Stomach smooth muscle (tissue), 2 donors: ENCODE results near the gene EFEMP1.

ENCODE experiments used
- H3K27ac ChIP-seq: one replicate; pipeline ENCODE4 v1.7.0; 2013; ENCODE audit warnings: mild to moderate bottlenecking, low read length, inconsistent platforms
- H3K27me3 ChIP-seq, 2 donors: one replicate each; pipeline ENCODE4 v1.7.0; 2013; ENCODE audit warnings: low read length in 2 of 2; ENCODE audit not compliant: insufficient read depth in 2 of 2, control insufficient read depth in 1 of 2
- H3K36me3 ChIP-seq, 2 donors: one replicate each; pipeline ENCODE4 v1.7.0; 2013; ENCODE audit warnings: low read length in 2 of 2; ENCODE audit not compliant: control insufficient read depth in 2 of 2, insufficient read depth in 2 of 2
- H3K4me1 ChIP-seq: one replicate; pipeline ENCODE4 v1.7.0; 2013; ENCODE audit warnings: low read length; ENCODE audit not compliant: control insufficient read depth, insufficient read depth
- H3K4me3 ChIP-seq, 2 donors: one replicate each; pipeline ENCODE4 v1.7.0; 2013; ENCODE audit warnings: low read length in 2 of 2
- H3K9ac ChIP-seq, 2 donors: one replicate each; pipeline ENCODE4 v1.7.0; 2013; ENCODE audit warnings: low read length in 2 of 2, mild to moderate bottlenecking in 1 of 2
- H3K9me3 ChIP-seq, 2 donors: one replicate each; pipeline ENCODE4 v1.7.0; 2013; ENCODE audit warnings: low read length in 2 of 2; ENCODE audit not compliant: control insufficient read depth in 2 of 2
- donor health status: healthy.
- donor health status: Pancreatic carcinoma.

Gene EFEMP1

DNA sequence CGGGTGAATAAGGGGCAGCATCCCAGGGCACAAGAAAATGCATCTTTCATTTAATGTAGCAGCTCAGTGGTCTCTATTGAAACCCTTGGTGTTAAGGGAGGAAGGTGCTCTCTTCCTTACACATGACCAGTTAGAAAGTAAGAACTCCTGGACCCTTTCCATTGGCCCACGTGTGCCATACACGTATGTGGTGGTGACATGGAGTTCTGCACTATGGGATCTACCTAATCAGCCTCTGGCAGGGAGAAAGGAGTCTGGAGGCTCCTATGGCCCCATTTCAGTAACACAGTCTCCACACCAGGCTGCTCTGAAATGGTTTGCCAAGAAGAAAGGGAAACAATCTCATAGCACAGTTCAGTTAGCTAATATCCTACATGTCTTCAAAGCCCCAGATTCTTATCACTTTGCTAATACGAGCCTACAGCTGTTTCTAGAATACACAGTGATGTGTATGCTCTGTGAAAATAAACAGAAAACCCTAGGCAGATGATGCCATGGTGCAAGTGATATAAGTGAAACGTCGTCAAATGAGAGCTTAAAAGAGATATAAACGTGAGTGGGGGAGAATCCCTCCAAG is 7.0 kb downstream of the EFEMP1 start:
- H3K4me1 ChIP-seq = no peaks in the 10 kb centered on the region
- H3K9ac ChIP-seq = no peak overlapping the region
- H3K36me3 ChIP-seq = no peaks in the 10 kb centered on the region
- H3K27ac ChIP-seq = no peak overlapping the region
- no peaks in the 10 kb centered on the region for H3K27me3 ChIP-seq
- H3K4me3 ChIP-seq = no peak overlapping the region
- H3K9me3 ChIP-seq = no peaks in the 10 kb centered on the region

DNA sequence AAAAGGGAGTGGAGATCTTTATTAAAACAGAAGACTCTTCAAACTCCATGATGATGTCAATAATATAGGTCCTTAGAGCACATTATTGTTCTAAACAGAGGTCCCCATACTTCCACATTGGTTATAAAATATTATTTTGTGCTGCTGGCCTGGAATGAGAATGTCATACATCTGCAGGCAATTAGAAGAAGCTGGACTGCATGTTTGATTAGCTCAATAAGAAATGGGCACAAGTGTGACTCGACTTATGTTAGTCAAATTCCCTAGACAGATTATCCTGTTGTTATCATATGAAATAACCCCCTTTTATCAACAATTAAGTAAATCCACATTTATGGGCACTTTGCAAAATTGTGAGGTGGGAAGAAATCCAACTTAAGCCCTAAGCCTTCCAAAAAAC is 8.8 kb downstream of the EFEMP1 start:
- H3K9ac ChIP-seq = no peak overlapping the region
- no peaks in the 10 kb centered on the region for H3K9me3 ChIP-seq
- no peaks in the 10 kb centered on the region for H3K4me1 ChIP-seq
- no peak overlapping the region for H3K4me3 ChIP-seq
- H3K27ac ChIP-seq = no peak overlapping the region
- H3K27me3 ChIP-seq = no peaks in the 10 kb centered on the region
- H3K36me3 ChIP-seq = no peaks in the 10 kb centered on the region

DNA sequence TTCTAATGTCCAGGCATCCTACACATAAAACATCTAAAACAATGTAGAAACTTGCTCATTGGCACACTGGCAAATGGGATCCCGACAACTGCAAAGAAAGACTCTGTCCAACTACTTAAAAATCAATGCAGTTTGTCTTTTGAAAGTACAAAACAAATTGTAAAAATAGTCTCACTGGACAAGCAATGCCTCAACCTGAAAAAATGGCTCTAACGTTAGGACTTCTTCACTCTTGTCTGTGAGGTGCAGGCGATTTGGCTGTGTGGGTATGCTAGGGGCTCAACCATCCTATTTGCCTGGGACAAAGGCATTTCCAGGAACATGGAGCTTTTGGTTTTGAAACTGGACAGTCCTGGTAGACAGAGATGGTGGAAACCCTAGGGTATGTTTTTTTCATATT is 10.7 kb downstream of the EFEMP1 start:
- H3K36me3 ChIP-seq = no peaks in the 10 kb centered on the region
- H3K27me3 ChIP-seq = no peaks in the 10 kb centered on the region
- H3K27ac ChIP-seq = no peak overlapping the region
- no peak overlapping the region for H3K9ac ChIP-seq
- H3K4me1 ChIP-seq = no peaks in the 10 kb centered on the region
- H3K9me3 ChIP-seq = no peaks in the 10 kb centered on the region
- no peak overlapping the region for H3K4me3 ChIP-seq

DNA sequence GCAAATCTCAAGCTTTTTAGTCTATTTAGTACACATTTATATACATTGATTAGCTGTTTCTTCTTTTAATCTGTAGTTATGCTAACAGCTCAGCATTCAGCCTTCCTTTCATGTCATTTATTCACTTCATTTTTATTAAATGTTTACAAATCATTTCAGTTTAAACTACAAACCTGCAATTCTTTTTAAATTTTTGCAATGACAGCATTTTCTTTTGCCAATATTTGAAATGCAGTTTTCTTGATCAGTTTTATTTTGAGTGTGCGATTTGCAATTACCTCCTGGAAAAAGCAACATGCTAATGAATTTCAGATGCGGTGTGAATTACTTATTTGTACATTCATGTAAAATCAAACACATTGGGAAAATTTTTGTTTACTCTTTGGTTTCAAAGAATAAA is 13.5 kb downstream of the EFEMP1 start:
- H3K9ac ChIP-seq = no peak overlapping the region
- no peaks in the 10 kb centered on the region for H3K36me3 ChIP-seq
- no peaks in the 10 kb centered on the region for H3K4me1 ChIP-seq
- no peak overlapping the region for H3K4me3 ChIP-seq
- no peaks in the 10 kb centered on the region for H3K9me3 ChIP-seq
- no peaks in the 10 kb centered on the region for H3K27me3 ChIP-seq
- no peak overlapping the region for H3K27ac ChIP-seq

DNA sequence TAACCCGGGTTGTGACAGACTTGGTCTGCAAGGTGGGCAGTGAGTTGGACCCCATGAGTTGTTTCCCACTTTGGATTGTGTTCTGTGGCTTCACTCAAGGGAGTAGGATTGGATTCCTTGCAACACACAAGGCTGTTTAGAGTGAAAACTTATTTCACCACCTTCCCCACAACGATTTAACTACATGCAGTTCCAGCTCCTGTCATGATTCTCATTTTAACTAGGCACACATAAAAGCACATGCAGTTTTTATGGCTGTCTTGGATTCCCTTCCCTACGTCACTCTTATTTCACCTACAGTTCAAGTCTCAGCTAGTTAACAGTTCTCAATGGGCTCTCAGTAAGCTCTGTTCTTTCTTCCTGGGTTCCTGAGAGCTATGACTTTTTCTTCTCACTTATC is 15.9 kb downstream of the EFEMP1 start:
- H3K9me3 ChIP-seq = peaks cover 0 to 3% of the 10 kb centered on the region in 2 donors
- H3K4me3 ChIP-seq = no peak overlapping the region
- no peaks in the 10 kb centered on the region for H3K4me1 ChIP-seq
- no peak overlapping the region for H3K27ac ChIP-seq
- no peak overlapping the region for H3K9ac ChIP-seq
- no peaks in the 10 kb centered on the region for H3K27me3 ChIP-seq
- no peaks in the 10 kb centered on the region for H3K36me3 ChIP-seq

DNA sequence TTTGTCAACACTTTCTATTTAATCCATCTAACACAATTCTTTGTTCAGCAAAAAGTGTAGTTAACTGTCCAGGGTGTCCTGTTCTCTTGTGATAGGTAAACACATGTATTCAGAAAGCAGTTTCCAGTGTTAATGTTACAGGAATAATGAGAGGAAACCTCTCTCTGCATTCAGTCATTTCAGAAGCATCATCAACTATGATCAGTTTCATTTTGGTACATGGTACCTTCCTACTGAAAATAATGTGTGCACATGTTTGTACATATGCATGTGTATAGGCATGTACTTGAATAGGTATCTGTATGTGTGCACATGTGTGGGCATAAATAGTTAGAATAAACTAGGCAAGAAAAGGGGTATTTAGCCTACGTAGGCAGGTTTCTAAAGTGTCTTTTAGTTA is 16.6 kb downstream of the EFEMP1 start:
- H3K4me3 ChIP-seq = no peak overlapping the region

DNA sequence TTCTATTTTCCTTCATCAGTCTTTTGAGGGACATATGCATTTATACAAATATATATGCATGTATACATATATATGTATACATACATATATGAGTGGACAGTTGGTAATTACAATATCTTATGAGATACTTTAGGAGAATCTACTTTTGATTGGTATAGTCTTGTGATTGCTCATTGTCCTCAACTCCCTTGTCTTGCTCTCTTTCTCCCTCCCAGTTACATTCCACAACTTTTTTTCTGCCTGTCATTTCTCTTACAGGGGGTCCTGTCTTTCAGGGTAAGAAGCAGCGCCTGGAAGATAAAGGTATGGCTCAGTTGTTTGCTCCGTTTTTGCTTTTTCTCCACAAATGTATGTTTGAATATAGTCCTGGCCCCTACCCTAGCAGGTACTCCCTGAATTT is 19.9 kb downstream of the EFEMP1 start:
- Histone ChIP-seq H3K4me1 (no peaks in the 10 kb centered on the region), H3K4me3 (no peak overlapping the region), H3K9ac (no peak overlapping the region), H3K27ac (no peak overlapping the region), H3K27me3 (no peaks in the 10 kb centered on the region), H3K9me3 (peaks cover 0 to 3% of the 10 kb centered on the region in 2 donors), H3K36me3 (no peaks in the 10 kb centered on the region)

More for the DNA sequence above, 16.6 kb downstream of the EFEMP1 start:
- H3K27ac ChIP-seq = no peak overlapping the region
- no peaks in the 10 kb centered on the region for H3K27me3 ChIP-seq
- peaks cover 0 to 3% of the 10 kb centered on the region in 2 donors for H3K9me3 ChIP-seq
- H3K9ac ChIP-seq = no peak overlapping the region
- no peaks in the 10 kb centered on the region for H3K4me1 ChIP-seq
- no peaks in the 10 kb centered on the region for H3K36me3 ChIP-seq

DNA sequence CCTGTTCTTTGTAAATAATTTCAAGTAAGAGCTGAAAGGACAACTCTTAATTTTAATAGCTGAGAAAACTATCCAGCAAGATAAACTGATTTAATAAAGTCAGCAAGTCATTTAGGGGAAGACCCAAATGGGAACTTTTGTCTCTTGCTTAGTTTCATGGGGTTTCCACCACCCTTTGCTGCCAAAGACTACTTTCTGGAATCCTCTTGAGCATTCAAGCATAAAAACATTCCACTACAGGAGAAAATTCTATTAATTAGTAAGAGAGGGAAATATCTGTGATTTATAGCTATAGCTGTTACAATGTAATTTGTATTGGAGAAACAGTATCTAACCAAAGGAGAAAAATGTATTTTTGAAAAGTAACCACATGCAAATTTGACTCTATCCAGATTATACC is 20.6 kb downstream of the EFEMP1 start:
- Histone ChIP-seq H3K9me3 (peaks cover 0 to 3% of the 10 kb centered on the region in 2 donors), H3K27ac (no peak overlapping the region), H3K27me3 (no peaks in the 10 kb centered on the region), H3K9ac (no peak overlapping the region), H3K36me3 (no peaks in the 10 kb centered on the region), H3K4me1 (no peaks in the 10 kb centered on the region), H3K4me3 (no peak overlapping the region)

DNA sequence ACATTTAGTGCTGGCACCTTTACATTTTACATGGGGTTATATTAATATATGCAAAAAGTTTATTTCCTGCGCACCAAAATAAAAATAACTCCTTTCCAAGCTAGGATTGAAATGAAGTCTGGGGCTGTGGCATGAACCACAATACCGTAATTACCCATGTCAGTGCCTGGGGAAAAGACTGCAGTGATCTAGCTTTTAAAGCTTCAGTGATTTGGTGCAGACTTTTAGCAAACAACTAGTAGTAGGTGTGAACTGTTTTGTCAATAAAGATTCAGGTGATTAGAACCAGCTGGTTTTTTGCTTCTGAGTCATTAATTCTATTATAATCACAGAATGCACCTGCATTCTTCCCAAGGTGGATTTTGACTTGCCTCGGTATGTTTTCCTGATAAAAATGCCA is 21.2 kb downstream of the EFEMP1 start:
- Histone ChIP-seq H3K9me3 (peaks cover 0 to 3% of the 10 kb centered on the region in 2 donors), H3K27me3 (no peaks in the 10 kb centered on the region), H3K4me1 (no peaks in the 10 kb centered on the region), H3K27ac (no peak overlapping the region), H3K9ac (no peak overlapping the region), H3K4me3 (no peak overlapping the region), H3K36me3 (no peaks in the 10 kb centered on the region)

DNA sequence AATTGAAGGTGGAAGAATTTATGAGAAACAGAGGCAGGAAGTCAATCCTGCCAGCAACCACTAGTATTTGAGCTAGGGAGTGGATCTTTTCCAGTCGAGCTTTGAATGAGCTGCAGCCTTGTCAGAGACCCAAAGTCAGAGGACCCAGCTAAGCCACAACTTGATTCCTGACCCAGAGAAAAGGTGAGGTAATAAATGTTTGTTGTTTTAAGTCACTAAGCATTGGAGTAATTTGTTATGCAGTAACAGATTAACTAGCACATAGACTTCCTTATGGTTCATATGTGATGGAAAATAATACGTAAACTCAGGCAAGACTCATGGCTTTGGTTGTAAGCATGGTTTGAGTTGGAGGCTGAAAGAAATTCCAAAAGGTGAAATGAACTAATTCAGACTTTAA is 21.6 kb downstream of the EFEMP1 start:
- Histone ChIP-seq H3K4me1 (no peaks in the 10 kb centered on the region), H3K27ac (no peak overlapping the region), H3K36me3 (no peaks in the 10 kb centered on the region), H3K9ac (no peak overlapping the region), H3K4me3 (no peak overlapping the region), H3K9me3 (peaks cover 0 to 3% of the 10 kb centered on the region in 2 donors), H3K27me3 (no peaks in the 10 kb centered on the region)

DNA sequence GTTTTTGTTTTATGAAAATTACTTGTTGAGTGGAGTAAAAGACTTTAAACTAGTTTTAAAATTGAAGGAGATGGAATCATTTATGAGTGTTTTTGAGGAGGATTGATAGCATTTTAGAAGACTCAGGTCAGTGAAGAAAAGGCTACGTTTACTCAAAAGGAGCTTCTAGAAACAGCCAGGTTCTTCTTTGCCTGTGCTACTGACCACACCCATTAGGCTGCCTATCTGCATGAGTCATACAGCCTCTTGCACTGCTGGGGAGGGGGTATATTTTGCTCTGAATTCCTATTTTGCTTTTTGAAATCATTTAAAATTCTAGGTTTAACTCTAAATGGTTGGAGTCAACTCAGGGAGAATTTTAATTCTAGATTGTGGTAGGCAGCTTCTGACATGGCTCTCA is 22.3 kb downstream of the EFEMP1 start:
- no peaks in the 10 kb centered on the region for H3K4me1 ChIP-seq
- peaks cover 0 to 3% of the 10 kb centered on the region in 2 donors for H3K9me3 ChIP-seq
- no peak overlapping the region for H3K27ac ChIP-seq
- H3K4me3 ChIP-seq = no peak overlapping the region
- H3K9ac ChIP-seq = no peak overlapping the region
- H3K36me3 ChIP-seq = no peaks in the 10 kb centered on the region
- H3K27me3 ChIP-seq = no peaks in the 10 kb centered on the region
